Fibroblast of skin of left quadriceps (primary cell): ENCODE measurements around the gene UCN2.

Source experiments
- DNase-seq, 2 experiments: peaks; one replicate each; pipeline ENCODE4 v3.0.0-alpha.2; 2013; ENCODE audit warnings: low read depth in 2 of 2

The UCN2 gene, protein sequence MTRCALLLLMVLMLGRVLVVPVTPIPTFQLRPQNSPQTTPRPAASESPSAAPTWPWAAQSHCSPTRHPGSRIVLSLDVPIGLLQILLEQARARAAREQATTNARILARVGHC

DNA sequence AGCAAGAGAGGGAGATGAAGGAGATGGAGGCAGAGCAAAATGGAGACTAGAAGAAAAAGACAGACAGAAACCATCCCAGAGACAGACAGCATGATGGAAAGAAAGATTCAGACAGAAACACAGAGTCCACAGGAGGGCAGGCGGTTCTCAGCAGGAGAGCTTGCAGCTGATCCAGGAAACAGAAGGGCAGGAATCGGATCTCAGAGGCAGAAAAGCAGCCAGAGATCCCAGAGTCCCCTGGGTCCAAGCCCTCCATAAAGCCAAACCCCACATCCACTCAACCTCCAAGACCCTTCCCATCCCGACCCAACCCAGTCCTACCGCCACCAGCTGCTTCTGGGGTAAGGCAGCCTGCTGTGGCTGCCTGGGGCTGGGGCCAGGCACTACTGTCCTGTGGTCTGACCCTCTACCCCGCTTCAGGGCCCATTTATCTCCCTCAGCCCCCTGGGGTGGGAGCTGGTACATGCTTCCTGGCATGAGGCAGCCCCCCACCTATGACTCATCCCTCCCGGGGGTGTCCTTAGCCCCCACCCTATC is at the start of gene UCN2:
Gene UCN2, minus strand, starts transcription at position 400 of the 537 bp plus-strand sequence. CDS start 657 bp downstream, outside the sequence.
- DNase-seq, result no peak

DNA sequence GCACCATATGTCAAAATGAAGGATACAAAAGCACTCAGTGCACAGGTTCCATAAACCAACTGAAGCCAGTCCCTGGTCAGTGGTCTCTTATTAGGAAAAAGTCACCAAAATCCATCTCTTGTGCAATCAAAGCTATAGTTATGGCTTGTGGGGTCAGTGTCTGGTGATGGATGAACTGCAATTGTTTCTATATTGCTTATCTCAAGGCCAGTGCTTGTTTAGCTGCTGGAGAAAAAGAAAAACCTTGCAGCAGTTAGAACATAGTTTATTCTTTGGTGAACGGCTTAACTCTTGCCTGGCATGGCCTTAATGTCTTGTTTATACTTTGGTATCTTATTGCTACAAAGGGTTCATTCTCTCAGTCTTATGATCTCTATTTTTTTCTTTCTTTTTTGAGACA is 48.7 kb upstream of the UCN2 start:
- DNase-seq, result no peak

DNA sequence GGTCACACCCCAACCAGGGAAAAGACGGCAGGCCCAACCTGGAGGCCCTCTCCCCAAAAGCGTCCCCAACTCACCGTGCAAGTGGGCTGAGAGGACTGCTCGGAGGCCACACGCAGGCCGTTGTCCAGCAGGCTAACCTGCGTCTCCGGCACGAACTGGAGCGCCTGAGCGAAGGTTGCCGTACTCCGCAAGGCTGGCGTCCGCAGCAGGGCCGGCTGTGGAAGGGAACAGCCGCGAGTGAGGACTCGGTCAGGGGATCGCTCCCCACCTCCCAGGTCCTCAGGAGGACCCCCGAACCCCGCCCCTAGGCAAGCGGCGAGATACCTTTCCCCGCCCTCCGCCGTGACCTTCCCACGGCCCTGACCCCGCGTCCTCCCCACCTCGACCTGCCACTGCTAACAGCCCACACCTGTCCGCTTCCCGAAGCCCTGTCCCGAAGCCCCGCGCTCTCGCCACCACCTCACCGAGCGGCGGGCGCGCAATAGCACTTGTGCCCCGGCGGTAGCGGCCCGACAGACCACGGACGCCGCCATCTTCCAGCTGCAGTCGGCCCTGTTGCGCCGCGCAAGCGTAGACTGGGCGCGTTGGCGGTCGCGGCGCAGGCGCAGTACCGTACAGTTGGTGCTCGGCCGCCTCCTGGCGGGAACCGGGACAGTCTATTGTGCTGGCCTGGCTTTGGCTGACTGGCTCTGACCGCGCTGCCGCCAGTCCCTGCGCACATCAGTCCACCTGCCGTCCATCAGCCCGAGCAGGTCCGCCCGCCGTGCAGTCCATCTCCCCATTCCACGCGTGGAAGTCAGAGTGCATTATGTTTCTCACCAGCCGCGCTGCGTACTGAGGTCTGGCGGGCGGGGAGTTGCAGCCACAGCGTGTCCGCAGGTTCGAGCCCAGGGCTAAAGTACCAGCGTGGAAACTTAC is 45.8 kb upstream of the UCN2 start, which contains the start of gene UQCRC1:
Gene UQCRC1, minus strand, starts transcription at position 559 of the 918 bp plus-strand sequence. Its CDS starts 26 bp downstream, at position 533.
- DNase-seq, result peak; percentile 74 to 75

DNA sequence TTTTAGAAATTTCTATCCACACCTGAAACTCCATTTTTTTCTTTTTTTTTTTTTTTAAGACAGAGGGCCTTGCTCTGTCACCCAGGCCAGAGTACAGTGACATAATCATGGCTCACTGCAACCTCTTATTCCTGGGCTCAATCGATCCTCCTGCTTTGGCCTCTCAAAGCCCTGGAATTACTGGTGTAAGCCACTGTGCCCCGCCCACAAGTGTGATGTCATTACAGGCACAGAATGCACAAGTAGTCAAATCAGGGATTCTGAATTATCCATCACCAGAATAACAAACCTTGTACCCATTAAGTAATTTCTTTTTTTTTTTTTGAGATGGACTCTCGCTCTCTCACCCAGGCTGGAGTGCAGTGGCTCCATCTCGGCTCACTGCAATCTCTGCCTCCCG is 43.9 kb upstream of the UCN2 start:
- DNase-seq, result no peak

DNA sequence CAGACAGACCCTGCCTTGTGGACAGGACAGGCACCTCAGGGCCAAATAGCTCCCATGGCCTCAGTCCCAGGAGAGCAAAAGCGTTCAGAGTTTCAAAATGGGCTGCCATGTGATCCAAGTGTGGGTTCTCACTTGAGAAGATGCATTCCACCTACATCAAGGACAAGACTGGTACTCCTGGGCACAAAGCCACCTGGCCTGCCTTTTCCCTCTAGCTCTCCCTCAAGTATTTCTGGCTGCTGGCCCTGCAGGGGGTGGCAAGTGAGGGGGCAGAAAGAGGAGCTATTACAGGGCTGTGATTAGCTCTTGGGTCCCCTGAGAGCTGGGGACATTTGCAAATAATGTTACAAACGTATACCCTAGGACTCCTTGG is 38.0 kb upstream of the UCN2 start:
- DNase-seq, result no peak

DNA sequence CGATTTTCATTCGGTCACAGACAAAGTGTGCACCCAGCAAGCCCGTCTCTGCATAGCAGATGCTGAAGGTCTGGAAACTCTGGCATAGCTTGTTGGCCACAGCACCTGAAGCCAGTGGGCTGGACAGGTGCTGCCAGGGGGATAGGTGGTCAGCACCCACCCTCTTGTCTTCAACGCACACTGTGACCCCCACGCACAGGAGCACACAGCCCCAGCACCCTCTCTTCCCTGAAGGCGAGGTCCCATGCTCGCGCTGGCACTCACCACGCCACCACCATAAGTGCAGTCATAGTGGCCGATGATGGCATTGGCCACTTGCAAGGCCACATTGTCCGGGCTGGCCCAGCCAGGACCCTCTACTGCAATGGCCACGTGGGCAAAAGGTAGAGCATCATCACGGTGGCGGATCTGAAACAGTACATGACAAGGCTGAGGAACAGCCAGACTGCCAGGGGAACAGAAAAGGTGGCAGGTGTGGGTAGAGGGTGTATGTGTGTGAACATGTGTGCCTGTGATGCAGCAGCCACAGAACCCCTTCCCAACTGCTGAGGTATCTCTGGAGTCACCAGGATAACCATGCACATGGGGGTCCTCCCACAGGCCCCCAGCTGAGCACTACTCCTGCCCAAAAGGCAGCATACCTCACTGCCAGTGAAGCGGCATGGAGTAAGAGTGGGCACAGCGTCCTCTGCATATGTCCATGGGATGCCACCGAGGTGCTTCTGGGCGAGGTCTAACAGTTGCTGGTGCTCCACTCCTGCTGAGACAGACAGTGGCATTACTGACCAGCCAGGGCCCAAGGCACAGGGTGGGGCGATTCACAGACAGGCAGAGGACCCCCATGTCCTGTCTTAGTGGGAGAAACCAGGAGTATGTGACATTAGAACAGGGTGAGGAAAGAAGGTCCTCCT is 37.4 kb upstream of the UCN2 start:
- DNase-seq, result no peak

DNA sequence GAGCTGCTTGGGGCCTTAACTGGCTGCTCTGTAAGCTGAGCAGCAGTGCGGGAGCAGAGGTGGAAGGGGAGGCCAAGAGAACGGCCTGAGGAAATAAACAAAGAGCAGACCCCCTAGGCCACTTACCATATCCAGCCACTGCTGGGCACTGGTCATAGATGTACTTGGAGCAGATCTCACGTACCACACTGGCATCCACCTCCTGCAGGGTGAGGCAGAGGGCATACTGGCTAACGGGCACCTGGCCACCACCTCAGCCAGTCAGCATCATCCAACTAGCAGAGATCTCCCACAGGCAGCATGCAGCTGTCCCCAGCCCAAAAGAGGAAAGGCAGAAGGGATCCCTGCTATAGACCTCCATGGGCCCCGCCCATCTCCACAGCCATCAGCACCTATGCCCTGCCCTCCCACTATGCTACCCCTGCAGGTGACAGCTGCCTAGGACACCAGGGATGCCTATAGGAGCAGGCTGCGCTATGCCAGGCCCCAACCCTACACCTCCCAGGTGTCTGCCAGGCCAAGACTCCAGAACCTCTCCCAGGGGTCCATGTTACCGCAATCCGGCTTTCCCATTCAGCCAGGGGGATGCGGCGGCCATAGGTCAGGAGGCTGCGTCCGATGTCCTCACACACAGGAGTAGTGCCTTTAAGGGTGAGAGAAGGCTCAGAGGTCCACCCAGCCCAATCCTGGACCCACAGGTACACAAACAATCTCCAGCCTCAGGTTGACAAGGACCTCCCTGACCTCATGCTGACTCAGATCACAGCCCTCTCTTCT is 36.1 kb upstream of the UCN2 start:
- no peak for DNase-seq

DNA sequence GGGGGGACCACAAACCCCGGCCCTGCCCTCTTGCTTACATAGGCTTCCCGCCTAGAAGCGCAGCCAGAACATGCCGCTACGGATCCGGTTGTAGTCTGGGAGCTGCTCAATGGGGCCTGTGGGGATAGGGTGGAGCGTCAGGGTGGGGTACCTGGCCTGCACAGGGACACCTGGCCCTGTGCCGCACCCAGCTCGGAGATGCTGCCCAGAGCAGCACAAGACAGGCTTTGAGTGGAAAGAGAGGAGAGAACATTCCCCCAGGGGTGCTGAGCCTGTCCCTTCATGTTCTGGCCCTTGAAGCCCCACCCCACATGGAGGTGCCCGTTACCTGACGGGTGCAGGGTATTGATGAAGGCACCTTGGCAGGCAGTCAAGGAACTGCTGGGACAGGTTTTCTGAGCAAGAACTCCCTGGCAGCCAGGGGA is 35.5 kb upstream of the UCN2 start:
- DNase-seq, result no peak

DNA sequence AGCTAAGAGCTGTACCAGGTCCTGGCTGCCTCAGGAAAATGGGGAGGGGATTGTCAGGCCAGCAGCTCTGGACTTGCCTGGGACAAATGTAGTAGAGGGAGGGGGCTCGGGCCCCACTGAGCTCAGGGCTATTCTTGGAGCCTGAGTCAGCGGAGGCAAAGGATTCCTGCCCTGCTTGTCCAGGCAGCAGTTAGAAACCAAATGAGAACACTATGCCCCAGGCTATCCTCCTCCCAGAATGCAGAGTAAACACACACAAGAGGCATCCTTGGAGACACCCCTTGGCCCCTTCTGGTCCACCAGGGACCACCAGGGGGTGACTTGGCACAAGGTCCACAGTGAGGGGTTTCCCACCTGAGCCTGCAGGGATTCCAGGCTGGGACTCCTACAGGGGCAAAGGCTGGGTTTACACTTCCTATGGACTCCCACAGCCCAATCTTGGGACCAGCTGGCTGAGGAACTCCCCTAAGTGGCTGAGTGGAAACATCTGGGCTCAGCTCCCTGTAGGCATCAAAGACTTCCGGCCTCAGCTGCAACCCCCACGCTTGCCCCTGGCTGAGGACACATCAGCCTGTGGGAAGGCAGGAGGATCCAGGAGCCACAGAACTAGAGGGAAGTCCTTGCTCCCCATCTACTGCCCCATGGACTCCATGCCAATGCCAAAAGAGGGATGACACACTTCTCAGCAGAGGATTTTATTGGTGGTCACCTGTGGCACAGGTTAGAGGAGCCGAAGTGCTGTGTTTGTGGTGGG is 34.9 kb upstream of the UCN2 start:
- DNase-seq, result peak; percentile 81 to 83

DNA sequence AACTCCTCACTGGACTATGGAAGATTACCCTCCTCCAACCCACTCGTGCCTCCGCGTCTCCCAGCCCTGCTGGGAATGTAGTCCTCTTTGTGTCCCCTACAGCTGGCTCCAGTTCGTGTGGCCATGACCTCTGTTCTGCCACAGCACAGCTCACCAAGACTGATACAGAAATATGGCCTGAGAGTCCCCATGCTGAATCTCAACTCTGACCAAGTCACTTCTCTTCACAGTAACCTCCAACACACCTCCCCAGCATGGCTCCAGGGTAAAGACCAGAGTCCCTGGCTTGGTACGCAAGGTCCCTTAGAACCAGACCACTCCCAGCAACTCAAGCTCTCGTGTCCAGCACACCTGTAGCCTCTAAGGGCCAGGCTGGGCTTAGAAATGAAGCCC is 33.8 kb upstream of the UCN2 start:
- DNase-seq, result no peak

DNA sequence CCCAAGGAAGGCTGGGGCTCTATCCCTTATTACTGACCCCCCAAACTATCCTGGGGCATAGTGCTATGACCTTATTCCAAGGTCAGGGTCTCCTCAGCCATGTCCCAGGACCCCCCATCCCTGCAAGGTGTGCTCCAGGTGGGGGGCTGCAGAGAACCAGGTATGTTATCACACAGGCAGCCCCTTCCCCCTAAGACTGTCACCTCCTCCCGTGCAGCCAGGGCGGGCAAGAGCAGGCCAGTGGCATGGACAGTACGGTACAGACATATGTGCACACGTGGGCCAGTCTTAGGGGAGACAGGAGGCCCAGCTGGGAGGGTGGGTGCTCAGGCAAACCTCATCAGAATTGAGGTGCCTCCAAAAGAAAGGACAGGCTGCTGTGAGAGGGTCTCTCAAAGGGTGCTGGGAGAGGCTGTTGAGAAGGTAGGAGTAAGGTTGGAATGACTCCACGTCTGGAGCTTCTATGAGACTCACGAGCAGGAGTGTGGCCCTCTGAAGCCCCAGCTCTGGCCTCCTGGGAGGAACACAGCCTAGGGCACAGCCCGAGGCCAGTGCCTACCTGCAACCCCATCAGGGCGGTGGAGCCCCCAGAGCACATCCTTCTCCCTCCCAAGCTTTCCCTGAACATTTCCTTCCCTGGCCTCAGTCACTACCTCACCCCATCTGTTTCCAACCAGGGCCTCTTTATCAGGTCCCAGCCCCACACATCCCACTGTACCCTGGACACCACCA is 33.3 kb upstream of the UCN2 start:
- DNase-seq, result no peak

DNA sequence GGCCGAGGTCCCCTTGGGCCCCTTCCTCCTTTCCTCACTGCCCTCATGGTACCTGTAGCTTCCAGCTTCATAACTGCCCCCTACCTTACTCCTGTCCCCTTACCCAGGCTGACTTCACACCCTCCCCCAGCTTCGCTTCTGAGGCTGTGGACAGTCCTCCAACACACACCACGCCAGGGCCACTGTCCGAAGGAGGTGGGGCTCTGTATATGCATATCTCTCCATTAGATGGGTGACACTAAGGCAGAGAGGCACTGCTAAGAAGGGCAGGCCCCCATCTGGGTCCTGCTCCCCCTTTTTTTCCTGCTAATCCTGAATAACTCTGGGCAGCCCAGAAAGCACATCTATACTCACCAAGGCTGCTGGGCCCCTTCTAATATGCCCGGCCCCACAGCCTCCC is 32.6 kb upstream of the UCN2 start:
- no peak for DNase-seq

DNA sequence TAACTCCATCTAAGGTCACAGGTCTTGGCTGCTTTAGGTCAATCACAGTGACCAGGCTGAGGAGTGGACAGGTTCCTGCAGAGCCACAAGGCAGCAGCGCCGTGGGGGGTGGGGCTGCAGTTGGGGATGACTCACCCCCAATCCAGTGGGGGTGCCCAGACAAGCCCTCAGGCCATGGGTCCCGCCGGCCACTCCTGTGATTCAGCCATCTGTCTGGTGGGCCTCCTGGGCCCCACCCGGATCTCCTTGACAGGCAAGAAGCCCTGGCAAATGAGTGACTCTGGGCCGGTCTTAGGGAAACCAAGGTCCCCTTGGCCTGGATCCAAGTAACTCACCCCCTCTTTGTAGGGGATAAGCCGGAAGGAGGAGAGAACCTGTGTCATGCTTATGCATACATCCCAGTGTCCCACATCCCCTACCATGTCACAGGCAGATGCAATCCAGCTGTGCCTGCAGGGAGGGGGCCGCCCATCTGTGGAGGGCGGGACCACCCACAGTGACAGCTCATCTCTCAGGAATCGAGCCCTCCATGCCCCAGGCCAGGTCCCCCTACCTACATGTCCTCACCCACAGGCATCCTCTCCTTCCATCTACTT is 32.0 kb upstream of the UCN2 start:
- DNase-seq, result peak; percentile 34 to 46

DNA sequence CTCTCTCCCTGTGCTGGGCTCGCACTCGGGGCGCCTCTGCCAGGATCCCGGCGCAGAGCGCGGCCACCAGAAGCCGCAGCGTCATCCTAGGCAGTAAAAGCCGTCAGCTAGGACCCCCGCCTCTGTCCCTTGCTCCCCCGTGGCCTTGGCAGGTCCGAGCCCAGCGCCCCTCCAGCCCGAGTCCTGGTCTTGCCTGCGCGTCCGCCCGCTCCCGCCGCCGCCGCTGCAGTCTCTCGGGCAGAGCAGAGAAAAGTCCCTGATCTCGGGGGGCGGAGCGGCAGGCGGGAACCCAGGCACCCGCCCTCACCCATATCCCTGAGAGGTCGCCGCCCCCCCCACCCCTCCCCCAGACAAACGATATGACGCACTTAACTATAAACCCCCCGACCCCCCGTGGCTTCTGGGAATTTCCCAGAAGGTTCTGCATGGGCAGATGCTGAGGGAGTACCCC is 31.5 kb upstream of the UCN2 start, which contains the start of gene COL7A1:
Gene COL7A1, minus strand, starts transcription at position 255 of the 451 bp plus-strand sequence. Its CDS starts 170 bp downstream, at position 85.
- peak; percentile 7 to 10 for DNase-seq

DNA sequence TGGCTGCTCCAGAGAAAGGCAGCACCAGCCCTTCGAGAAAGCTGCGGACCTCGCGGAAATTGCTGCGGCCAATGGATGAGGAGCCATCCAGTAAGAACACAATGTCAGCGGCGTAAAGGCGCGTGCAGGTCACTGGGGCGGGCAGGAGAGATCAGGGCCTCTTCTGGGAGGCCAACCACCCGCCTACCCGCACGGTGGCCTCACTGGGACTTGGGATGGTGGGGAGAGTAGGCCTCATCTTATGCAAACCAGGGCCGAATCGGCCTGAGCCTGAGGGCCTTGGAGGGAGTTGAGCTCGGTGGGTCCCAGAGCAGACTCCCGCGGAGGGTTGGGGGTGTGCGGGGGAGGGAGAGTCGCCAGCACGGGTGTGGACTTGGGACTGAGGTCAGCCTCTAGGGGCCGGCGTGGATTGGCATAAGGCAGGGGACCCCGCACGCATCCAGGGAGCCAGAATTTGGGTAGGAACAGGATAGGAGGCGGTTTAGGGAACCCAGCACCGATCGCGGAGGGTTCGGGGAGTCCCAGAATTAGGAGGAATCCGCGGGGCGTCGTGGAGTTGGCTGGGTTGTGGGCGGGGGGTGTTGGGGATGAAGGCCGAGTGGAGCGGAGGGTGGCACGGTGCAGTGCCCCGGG is 31.0 kb upstream of the UCN2 start:
- no peak for DNase-seq

DNA sequence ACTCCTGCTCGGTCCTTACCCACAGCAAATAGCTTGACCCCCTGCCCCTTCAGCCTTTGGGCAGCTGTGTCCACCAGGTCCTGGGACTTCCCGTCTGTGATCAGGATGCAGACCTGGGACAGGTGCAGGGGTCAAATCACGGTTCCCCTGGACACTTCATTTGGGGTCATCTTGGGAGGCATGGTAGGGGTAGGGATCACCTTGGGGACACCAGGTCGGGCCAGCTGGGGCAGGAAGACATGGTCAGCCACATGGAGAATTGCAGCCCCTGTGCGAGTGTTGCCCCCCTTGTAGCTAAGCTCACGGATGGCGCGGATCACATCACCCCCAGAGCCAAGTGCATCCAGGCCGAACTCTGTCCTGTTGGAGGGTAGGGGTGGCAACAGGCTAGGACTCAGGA is 29.8 kb upstream of the UCN2 start:
- DNase-seq, result no peak

DNA sequence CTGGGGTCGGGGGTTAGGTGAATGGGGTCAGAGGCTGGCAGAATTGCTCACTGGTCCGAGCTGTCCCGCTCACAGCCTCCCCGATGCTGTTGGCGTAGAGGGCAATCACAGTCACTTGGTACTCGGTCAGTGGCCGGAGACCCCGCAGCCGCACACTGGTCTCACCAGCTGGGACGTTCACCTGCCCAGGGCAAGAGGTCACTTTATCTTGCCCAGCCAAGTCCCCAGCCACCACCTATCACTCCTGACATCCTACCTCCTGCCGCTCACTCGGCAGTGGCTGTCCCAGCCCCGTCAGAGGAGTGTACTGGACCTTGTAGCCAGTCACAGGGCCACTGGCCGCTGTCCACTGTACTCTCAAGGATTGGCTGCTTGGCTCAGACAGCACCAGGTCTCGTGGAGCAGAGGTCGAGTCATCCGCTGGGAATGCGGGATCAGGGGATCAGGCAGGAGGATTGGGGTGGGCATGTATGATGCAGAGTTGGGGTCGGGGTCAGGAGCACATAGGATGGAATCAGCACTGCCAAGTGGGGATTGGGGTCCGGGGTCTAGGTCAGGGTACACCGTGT is 29.0 kb upstream of the UCN2 start:
- DNase-seq, result no peak

DNA sequence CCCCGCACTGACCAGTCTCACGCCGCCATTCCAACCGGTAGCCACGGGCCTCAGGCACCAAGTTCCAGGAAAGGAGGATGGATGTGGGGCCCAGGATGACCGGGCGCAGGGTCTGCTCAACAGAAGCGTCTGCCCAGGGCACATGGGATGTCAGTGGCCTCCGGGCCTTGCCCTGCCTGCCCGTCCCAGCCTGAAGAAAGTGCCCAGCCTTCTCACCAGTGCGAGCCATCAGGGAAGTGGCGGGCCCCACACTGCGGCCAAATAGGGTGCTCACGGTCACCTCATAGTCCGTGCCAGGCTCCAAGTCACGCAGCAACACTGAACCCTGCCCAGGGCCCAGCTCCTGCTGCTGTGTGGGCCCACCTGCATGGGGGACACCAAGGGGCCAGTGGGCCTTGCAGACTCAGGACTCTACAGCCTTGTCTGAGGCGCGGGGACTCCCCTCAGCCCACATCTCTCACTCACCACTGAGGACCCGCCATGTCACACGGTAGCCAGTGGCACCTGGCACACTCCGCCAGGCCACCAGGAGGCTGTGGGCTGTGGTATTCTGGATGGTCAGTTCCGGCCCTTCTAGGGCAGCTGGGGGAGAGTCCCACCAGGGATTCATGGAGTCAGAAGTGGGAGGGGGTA is 28.4 kb upstream of the UCN2 start:
- no peak for DNase-seq
